Stromal cell of bone marrow (primary cell): ENCODE data around the gene TSPYL4.

Source experiments
- DNase-seq: peaks from one replicate; pipeline ENCODE4 v3.0.0-alpha.2; 2012; ENCODE audit warnings: low read depth

Gene TSPYL4

DNA sequence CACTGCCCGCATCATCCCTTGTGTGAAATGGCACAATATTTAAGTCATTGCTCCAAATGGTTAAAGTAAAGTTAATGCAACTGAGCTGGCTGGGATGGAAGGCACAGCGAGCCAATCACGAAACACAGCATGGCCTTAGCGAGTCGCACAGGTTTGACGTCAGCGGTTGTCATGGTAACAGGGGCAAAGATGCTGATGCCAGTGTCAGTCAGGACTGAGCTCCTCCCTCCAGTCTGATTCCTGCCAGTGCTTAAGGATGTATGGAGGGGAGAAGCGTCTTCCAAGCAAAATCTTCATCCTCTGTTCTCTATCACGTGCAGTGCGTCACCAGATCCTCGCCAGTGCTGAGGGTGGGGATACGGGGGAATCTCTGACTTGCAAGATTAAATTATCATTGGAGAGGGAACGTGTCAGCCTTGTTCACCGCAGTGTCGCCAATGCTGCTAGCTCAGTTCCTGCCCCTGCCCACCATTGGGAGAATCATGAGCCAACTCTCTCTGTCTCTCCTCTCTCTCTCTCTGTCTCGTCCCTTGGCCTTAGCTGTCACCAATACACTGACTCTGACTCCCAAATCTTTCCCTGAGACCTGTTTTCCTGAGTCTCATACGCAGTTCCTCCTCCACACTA, 24.5 kb downstream of the TSPYL4 start:
- peak; percentile 86 for DNase-seq

DNA sequence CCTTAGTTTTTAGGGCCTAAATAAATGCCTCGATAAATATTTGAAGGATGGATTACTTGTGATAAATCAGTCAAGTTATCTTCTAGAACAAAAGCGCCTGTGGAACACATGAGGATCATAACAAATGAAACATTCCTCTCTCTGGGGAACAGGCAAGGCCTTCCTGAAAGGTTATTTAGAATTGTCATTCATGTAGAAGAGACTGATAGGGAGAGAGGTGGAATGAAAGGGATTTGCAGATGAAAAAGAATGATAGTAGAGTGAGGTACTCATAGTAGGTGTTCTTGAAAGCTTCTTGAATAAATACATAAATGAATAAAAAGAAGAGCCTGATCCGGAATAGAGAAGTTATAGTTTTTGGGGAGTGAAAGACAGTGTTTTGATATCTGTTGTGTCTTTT, 30.5 kb downstream of the TSPYL4 start:
- no peak for DNase-seq

DNA sequence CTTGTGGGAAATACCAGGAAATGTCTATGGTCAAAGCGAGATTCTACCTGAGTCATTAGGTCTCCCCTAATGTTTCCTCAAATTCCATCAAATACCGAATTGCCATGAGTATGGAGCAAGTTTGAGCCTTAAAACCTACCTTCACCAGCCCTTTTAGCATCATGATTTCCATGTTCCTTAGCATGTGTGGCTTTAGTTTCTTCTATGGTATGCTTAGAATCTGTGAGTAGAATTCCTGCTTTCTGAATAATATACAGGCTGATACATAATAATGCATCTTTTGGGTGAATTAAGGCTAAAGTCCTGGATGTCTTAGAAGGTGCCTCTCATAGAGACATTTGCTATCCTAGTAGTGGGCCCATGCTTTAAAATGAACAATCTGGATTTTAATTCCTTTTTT, 32.0 kb downstream of the TSPYL4 start:
- no peak for DNase-seq

DNA sequence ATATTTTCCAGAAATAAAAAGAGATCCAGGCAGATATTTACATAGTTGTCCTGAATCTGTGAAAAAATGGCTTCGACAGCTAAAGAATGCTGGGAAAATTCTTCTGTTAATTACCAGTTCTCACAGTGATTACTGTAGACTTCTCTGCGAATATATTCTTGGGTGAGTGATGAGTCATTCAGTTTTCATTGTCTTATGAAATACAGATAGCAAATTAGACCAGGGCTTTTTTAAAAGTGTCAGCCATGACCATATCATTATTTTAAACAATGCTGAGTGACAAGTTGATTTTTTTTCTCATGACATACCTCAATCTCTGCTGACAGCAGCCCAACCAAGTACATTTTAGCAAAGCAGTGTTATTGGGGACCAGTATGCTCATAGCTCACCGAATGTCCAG, 32.8 kb downstream of the TSPYL4 start:
- no peak for DNase-seq

DNA sequence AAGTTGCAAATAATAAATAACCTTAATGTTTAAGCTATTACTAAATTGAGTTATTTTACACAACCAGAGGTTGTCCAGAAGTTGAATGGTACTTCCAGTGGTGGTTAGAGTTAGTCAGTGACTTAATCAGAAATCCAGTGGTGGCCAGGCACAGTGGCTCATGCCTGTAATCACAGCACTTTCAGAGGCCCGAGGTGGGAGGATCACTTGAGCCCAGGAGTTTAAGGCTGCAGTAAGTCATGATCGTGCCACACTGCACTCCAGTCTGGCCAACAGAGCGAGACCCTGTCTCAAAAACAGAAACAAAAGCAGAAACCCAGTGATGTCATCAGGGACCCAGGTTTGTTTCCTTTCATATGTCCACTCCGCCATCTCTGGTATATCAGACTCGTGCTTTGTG, 35.0 kb downstream of the TSPYL4 start:
- no peak for DNase-seq

DNA sequence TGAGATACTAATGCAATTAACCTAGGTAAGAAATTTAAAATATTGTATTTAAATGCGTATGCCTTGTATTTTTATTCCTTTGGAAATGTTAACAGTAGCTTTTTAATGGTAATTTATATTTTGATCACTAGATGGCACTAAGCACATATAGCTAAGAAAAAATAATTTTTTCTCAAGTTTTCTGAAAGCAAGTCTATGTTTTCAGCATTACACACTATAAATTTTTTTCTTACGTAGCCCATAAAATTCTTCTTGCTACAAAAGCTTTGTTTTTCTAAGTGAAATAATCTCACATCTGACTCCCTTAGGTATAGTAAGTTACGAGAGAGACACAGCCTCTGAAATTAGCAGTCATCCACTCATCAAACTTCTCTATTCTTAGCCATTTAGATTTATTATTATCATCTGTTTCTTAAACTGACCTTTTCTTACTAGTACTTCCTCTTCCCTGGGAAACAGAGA, 35.7 kb downstream of the TSPYL4 start:
- no peak for DNase-seq

DNA sequence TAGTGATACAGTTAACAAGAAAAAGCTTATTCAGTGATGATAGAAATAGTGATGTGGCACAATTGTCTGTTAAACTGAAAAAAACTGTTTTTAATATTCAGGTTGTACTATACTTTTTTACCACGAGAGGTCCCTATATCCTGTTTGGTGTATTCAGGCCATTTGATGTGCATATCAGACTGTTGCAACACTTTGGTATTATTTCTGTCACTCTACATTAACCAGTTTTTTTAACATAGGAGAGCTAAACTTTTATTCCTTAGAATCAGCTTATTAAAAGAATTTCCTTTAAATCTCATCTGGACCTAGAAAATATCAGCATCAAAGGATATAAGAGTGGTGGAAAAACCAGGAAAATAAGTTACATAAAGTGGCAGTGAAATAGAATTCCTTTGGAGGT, 36.8 kb downstream of the TSPYL4 start:
- DNase-seq: peak; percentile 28

DNA sequence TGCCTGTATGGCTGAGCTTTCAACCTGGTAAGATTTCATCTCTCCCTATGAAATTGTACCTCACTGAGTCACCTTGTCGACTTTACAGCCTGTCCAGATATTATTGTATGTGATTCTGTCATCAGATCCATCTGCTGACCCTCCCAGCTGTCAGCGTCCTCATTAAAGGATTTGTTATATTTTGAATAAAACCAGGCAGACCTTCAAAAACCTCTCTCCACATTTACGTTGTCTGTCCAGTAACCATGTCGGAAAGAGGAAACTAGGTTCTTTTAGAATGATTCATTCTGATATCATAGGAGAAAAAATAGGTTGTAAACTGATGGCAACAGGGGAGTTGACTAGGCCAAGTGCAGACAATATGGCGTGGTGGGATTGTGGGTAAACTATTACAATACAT, 38.5 kb downstream of the TSPYL4 start:
- no peak for DNase-seq

DNA sequence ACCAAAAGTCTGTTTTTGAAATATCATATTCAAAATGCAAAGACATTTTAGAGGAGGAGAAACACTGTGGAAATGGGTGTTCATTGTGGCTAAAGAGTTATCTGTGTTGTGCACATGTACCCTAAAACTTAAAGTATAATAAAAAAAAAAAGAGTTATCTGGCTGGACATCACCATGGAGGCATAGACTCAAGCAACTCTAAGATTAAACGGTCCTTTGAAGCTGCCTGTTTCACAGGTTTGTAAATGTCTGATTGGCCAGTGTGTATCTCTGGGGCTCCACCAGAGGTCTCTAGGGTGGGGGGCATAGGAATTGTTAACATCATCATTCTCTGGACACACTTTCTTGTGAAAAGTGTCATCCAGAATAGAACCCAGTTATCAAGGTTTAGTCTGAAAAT, 39.2 kb downstream of the TSPYL4 start:
- no peak for DNase-seq

DNA sequence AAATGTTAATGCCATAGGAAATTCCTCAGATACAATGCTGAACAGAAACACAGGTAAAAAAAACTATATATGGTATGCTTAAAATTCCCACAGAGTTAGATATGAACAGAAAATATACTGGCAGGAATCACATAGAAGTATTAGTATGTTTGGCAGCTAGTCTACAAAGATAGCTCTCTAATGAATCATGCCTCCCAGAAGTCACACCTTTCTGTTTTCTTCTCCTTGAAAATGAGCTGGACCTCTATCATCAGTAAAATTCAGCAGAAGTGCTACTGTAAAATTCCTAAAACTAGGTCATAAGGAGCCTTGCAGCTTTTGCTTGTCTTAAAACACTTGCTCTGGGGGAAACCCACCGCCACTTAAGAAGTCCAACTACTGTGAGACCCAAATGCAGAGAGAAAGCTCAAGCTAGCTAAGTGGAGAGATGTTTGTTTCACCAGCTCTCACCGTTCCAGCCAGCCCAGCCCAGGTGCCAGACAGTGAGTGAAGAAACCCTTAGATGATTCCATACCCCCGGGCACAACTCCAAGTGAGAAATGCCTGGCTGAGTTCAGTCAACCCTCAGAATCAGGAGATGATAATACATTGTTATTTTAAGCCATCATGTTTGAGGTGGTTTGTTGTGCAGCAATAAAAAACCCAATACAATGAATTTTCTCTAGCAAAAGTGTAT, 43.0 kb downstream of the TSPYL4 start:
- no peak for DNase-seq

DNA sequence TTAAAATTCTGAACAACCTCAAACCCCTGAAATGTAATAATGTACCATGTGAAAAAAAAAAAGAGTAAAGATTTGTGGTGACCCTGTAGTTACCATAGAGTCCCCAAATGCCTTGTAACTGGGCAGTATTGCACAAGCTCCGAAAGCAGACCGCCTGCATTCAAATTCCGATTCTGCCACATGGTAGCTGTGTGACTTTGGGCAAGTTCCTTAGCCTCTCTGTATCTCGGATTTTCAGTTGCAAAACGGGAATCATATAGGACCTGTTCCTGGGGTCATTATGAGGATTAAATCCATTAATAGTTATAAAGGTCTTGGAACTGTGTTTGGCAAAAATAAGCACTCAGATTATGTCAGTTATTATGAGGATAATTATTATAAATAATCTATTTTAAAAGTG, 43.6 kb downstream of the TSPYL4 start:
- DNase-seq: no peak

DNA sequence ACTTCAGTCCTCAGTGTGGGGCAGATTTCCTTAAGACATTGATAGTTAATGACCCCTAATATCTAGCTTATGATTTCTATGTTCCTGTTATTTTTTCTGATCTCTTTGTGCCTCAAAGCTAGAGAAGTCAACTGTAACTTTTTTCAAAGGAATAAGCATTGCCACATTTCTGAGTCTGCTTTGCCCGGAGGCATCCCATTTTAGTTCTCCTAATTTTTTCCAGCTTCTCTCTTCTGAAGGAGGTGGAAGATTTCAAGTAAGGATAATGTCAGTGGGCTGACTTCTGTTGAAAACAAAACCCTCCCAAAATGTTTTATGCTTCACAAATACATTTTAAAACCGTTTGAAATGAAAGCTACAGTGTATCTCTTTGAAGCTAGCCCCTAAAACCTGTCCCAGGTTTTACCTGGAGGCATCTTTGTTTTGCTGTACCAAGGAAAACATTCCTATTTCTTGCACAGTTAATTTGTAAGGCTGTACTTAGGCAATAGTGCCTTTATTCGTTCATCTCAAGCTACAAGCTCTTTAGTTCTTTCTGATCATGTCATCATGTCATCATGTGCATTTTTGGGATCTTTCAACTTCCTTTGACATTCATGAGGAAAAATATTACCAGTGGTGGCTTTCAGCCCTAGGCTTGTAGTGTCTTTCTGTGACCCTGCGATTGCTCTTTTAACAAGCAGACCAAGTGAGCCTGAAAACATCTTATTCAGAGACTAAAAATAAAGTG, 45.7 kb downstream of the TSPYL4 start:
- no peak for DNase-seq

DNA sequence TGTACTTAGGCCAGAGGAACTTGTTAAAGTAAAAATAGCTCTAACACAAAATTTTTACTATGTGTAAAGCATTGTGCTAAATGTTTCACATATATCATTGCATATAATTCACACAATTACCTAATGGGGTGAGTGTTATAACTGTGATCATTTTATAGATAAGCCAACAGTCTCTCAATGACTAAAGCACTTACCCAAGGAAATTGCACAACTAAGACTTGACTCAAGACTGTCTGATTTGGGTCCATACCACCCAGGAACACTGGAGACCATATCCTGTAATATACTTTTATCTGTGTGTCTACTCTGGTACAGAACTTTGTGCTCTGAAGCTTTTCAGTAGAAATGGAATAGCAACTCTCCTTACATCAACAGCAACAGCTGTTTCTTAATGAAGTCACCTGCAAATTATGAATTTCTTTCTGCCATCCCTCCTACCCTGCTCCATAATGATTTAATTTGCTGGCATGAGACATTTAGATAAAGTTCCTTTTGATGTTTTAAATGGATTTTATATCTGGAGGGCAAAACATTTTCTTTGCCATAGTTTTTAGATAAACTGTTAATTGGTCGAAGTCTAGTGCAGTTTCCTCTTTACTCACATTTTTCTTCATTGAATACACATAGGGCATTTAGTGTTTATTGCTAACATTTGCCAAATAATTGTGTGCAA, 47.5 kb downstream of the TSPYL4 start:
- DNase-seq: no peak

DNA sequence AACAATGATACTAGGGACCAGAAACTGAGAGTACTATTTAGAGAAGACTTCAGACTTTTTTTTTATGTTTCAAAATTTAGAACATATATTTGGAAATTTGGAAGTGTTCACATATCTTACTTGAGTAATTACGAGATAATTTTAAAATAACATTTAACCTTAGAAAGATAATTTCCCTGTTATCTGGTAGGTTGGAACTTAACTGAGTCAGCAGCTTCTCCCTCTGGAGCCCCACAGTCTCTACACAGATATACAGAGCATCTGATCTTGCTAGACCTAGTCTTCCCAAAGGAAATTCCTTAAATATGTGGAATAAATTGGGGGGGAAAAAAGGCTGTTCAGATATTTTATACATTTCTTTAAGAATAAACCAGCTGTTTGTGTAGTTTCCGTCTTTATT, 48.6 kb downstream of the TSPYL4 start:
- DNase-seq: no peak

DNA sequence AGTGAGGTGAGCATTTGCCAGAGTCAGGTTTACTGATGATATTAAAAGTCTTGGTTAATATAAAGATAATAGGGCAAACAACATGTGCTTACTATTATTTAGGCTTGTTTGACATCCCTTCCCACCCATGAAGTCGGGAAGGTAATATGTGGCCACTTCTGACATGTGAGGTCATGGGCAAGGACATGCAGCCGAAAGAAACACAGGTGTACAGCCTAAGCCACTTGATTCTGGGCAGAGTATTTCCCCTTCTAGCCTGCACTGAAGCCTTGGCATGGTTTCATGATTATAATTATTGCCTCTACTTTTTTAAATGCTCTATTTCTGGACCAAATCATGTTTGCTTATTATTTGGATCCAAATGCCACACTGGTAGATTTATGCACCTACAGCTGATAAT, 52.3 kb downstream of the TSPYL4 start:
- DNase-seq: no peak

DNA sequence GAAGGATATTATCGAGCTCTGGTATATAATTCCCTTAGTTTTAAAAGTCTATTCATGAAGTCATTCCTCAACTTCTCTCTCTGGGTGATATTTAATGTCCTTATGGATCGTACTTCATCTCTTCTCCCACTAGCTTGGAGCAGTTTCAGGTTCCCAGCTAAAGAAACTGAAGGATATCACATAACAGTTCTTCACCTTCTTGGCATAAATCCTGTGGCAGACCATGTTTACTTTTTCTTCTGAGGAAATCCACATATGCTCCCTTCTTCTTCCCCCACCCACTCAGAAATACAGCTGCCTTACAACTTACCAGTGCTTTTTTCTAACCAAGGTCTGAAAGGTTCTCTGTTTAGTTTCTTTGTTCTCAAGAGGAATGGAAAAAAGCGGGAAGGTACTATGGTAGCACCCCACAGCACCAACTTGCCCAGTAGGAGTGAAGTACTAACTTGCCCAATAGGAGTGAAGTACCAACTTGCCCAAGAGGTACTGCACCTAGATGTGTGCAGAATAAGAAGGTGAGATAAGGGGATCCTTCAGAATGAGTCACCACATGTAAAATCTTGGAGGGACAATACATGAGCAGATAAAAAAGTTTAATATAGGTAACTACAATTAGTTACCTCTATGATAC, 53.1 kb downstream of the TSPYL4 start:
- no peak for DNase-seq
